Endothelial cell of umbilical vein (primary cell): Measurements from ENCODE around the gene PARP6. TPM values are rescaled to one million over a fixed set of nuclear protein-coding genes. Genes with fewer than 3 reads are reported as not detected.

Source experiments
- BruUV-seq: library from RNA; stranded (reverse); fragments of 400-500 nt; replicated peaks from 2 replicates; lab custom pipeline; 2021; lab: Mats Ljungman, UMichigan
- CTCF ChIA-PET: fragments of 300-600, 350-600 bp; sonication (Branson Sonifier 250); formaldehyde crosslinking; loops from one replicate; lab custom pipeline; 2021; ENCODE audit warnings: antibody characterized with exemption, inconsistent platforms; lab: Charles Lee
- POLR2A ChIA-PET: fragments of 300-600, 350-600 bp; sonication (Branson Sonifier 250); formaldehyde crosslinking; loops from one replicate; lab custom pipeline; 2021; ENCODE audit warnings: antibody characterized with exemption, inconsistent platforms; lab: Charles Lee
- DNase-seq: peaks from one replicate; pipeline ENCODE4 v3.0.0-alpha.2; 2011; ENCODE audit warnings: low read depth, low spot score
- FAIRE-seq: peaks from 2 replicates; lab custom pipeline; 2011; peaks lifted over from hg19 to GRCh38; lab: Jason Lieb, UNC
- H2AFZ ChIP-seq: 2 replicates; pipeline ENCODE4 v1.6.0; 2012; ENCODE audit warnings: low read depth, low read length, control low read depth, inconsistent platforms
- H3K27ac ChIP-seq: 2 replicates; pipeline ENCODE4 v1.5.1; 2011; ENCODE audit warnings: low read depth, mild to moderate bottlenecking, control low read depth, low read length, moderate library complexity; ENCODE audit not compliant: insufficient read depth
- H3K27me3 ChIP-seq, 2 experiments: 2 replicates each; pipeline versions ENCODE4 v1.6.0 to v1.6.1; 2011; ENCODE audit warnings: low read length in 2 of 2, mixed read lengths in 1 of 2; ENCODE audit not compliant: control insufficient read depth in 2 of 2, insufficient read depth in 2 of 2
- H3K36me3 ChIP-seq, 2 experiments: 2 replicates in 1 of 2; 3 replicates in 1 of 2; pipeline ENCODE4 v1.5.1; 2011; ENCODE audit warnings: low read length in 2 of 2, mild to moderate bottlenecking in 1 of 2, moderate library complexity in 1 of 2; ENCODE audit not compliant: control insufficient read depth in 2 of 2, insufficient read depth in 2 of 2; ENCODE audit errors: extremely low read depth in 1 of 2
- H3K4me1 ChIP-seq: 3 replicates; pipeline ENCODE4 v1.5.1; 2011; ENCODE audit warnings: mild to moderate bottlenecking, low read length; ENCODE audit not compliant: control insufficient read depth, insufficient read depth; ENCODE audit errors: extremely low read depth
- H3K4me2 ChIP-seq: 2 replicates; pipeline ENCODE4 v1.6.1; 2011; ENCODE audit warnings: low read length, control low read depth, mixed read lengths; ENCODE audit not compliant: insufficient read depth
- H3K4me3 ChIP-seq, 3 experiments: fragments of 200-600 bp in 1 of 3; sonication (generic), shearing (Covaris generic) in 1 of 3; replicated peaks in 1 of 3; 2 replicates each; pipeline ENCODE4 v1.5.1; 2011 to 2016; ENCODE audit warnings: control low read depth in 3 of 3, low read length in 3 of 3, mild to moderate bottlenecking in 2 of 3, inconsistent platforms in 1 of 3, low read depth in 1 of 3, moderate library complexity in 1 of 3; ENCODE audit not compliant: insufficient read depth in 1 of 3
- H3K79me2 ChIP-seq: 2 replicates; pipeline ENCODE4 v1.6.0; 2012; ENCODE audit warnings: low read length, inconsistent platforms; ENCODE audit not compliant: control insufficient read depth, insufficient read depth
- H3K9ac ChIP-seq: replicated peaks from 2 replicates; pipeline ENCODE3; 2011; ENCODE audit warnings: low read length, control low read depth; ENCODE audit not compliant: insufficient read depth; ENCODE audit errors: extremely low read depth
- H3K9me1 ChIP-seq: replicated peaks from 3 replicates; pipeline ENCODE4 v1.6.0; 2011; ENCODE audit warnings: mild to moderate bottlenecking, low read length; ENCODE audit not compliant: control insufficient read depth, insufficient read depth; ENCODE audit errors: extremely low read depth
- H3K9me3 ChIP-seq: replicated peaks from 2 replicates; pipeline ENCODE4 v1.5.1; 2012; ENCODE audit warnings: low read length, inconsistent platforms; ENCODE audit not compliant: control insufficient read depth, insufficient read depth
- H4K20me1 ChIP-seq: replicated peaks from 2 replicates; pipeline ENCODE3; 2011; ENCODE audit warnings: mild to moderate bottlenecking, low read length; ENCODE audit not compliant: control insufficient read depth, insufficient read depth; ENCODE audit errors: extremely low read depth
- EZH2 ChIP-seq: IDR thresholded peaks from 2 replicates; pipeline ENCODE4 v1.6.1; 2012; ENCODE audit warnings: borderline replicate concordance, low read depth, mild to moderate bottlenecking, moderate library complexity, low read length, inconsistent platforms; ENCODE audit not compliant: severe bottlenecking
- FOS ChIP-seq: IDR thresholded peaks from 2 replicates; pipeline ENCODE4 v1.6.1; 2011; ENCODE audit warnings: mild to moderate bottlenecking, low read length, moderate library complexity, borderline replicate concordance; ENCODE audit not compliant: insufficient read depth
- JUN ChIP-seq: IDR thresholded peaks from 2 replicates; pipeline ENCODE4 v1.6.1; 2011; ENCODE audit warnings: borderline replicate concordance, low read depth; ENCODE audit not compliant: insufficient read length, insufficient read depth
- MAX ChIP-seq: IDR thresholded peaks from 2 replicates; pipeline ENCODE4 v1.6.1; 2011; ENCODE audit not compliant: insufficient read depth, insufficient read length
- MYC ChIP-seq: IDR thresholded peaks from one replicate; pipeline ENCODE4 v1.6.1; 2011; ENCODE audit warnings: mild to moderate bottlenecking, low read depth, low read length
- POLR2AphosphoS5 ChIP-seq: IDR thresholded peaks from 2 replicates; pipeline ENCODE4 v1.6.1; 2012; ENCODE audit warnings: low read depth, mild to moderate bottlenecking, control low read depth, low read length, moderate library complexity; ENCODE audit not compliant: insufficient read depth
- dilution Hi-C: fragments of 300-500 bp; cut with MboI; formaldehyde crosslinking; loops from one replicate; pipeline ENCODE4 v1.15.0; 2019; ENCODE audit warnings: low sequenced_read_pairs; ENCODE audit not compliant: extremely low pct_ligation_motif_present
- intact Hi-C: fragments of 100-400 bp; cut with micrococcal nuclease; formaldehyde crosslinking; loops from one replicate; pipeline ENCODE4 v1.10.0; 2022
- polyA plus RNA-seq, 4 experiments: library from polyadenylated mRNA; depleted of rRNA in 3 of 4; stranded (reverse) in 3 of 4; unstranded in 1 of 4; fragments of >200 nt; gene quantifications; 2 replicates each; pipeline versions ENCODE4 v1.2.1 to v1.2.3, GENCODE V29; 2011 to 2012; ENCODE audit warnings: missing spikeins in 1 of 4
- total RNA-seq: library from RNA; stranded (reverse); gene quantifications from 2 replicates; pipeline ENCODE4 v1.2.3, GENCODE V29; 2021

Gene PARP6
- total and polyA plus RNA-seq, 2 donors (not counting 3 experiments of a cell fraction or from before 2014, with no cell fraction given): 41.1 to 53.3 TPM

- H3K4me3 ChIP-seq: no peak overlapping the region
- ChIA-PET POLR2A (no interaction called here), CTCF (no interaction called here)
- peaks cover 0 to 3% of the 10 kb centered on the region in 2 experiments for H3K27me3 ChIP-seq
- no peaks in the 10 kb centered on the region for H3K9me3 ChIP-seq
- H3K27ac ChIP-seq: no peak overlapping the region
- no peak overlapping the region for H3K9ac ChIP-seq
- BruUV-seq: no TSS peak
- H3K36me3 ChIP-seq: no peaks in the 10 kb centered on the region
- no peak overlapping the region for H2AFZ ChIP-seq
- H3K9me1 ChIP-seq: no peaks in the 10 kb centered on the region
- FAIRE-seq: no peak
- TF ChIP-seq MYC: no peak
- intact Hi-C loops (loop anchor here (10.0 kb wide), 1 partner anchor 359 kb away; no protein-coding TSS in a partner anchor), dilution Hi-C loops (no loop called here)
- no peak overlapping the region for H3K4me2 ChIP-seq
- DNase-seq: no peak
- H3K4me1 ChIP-seq: no peaks in the 10 kb centered on the region
- no peaks in the 10 kb centered on the region for H4K20me1 ChIP-seq
- H3K79me2 ChIP-seq: no peaks in the 10 kb centered on the region
These were observed 43.5 kb upstream of the PARP6 start for GRCh38 chr15:72315706-72316370.

- Histone ChIP-seq H3K9ac (no peak overlapping the region), H3K4me3 (no peak overlapping the region), H3K4me1 (no peaks in the 10 kb centered on the region), H3K36me3 (no peaks in the 10 kb centered on the region), H2AFZ (no peak overlapping the region), H3K9me3 (no peaks in the 10 kb centered on the region), H3K27ac (no peak overlapping the region), H3K9me1 (no peaks in the 10 kb centered on the region), H4K20me1 (no peaks in the 10 kb centered on the region), H3K4me2 (no peak overlapping the region), H3K27me3 (peaks cover 2 to 3% of the 10 kb centered on the region in 2 experiments), H3K79me2 (no peaks in the 10 kb centered on the region)
- ChIA-PET CTCF (interaction anchor here (0.7 to 3.6 kb wide), 12 partner anchors 9 to 767 kb away, joined by 3 to 33 read pairs (median 10); partner anchors contain the start of gene HEXA), POLR2A (no interaction called here)
- DNase-seq (no peak), FAIRE-seq (no peak)
- dilution Hi-C loops: no loop called here
- TF ChIP-seq EZH2 (no peak), MAX (no peak), JUN (no peak), POLR2AphosphoS5 (no peak), FOS (no peak)
- no TSS peak for BruUV-seq
- intact Hi-C loops: loop anchor here (2.0 to 10.0 kb wide), 4 partner anchors 161 to 767 kb away; partner anchors contain the start of gene ARIH1
These were observed 41.5 kb upstream of the PARP6 start for GRCh38 chr15:72313881-72314280.
